Activated gamma-delta T cell treated with Interleukin-2 at 50 U/mL for 16 hours (primary cell): ENCODE measurements around the gene OTOG.

ENCODE experiments used
- DNase-seq: peaks from one replicate; pipeline ENCODE4 v3.0.0-alpha.2; 2020

The OTOG gene

DNA sequence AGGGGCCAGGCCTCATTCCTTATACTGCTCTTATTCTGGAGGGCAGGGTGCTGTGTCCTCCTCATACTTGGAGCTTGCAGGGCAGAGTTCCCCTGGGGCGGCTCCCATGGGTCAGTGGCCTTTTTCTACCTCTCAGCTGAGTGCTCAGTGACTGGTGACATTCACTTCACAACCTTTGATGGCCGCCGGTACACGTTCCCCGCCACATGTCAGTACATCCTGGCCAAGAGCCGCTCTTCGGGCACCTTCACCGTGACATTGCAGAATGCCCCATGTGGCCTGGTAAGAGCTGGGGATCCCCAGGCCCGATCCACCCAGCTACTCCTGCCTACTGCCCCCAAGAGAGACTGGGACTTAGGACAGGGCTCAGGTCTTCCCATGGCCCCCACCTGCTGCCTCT lies 14.5 kb downstream of the OTOG start:
- DNase-seq = no peak

- no peak for DNase-seq
Measured at GRCh38 chr11:17563231-17563646, 16.2 kb downstream of the OTOG start.

GRCh38 chr11:17563961-17564686 lies 17.1 kb downstream of the OTOG start:
- no peak for DNase-seq

GRCh38 chr11:17564687-17565042 lies 17.6 kb downstream of the OTOG start:
- no peak for DNase-seq

- DNase-seq = no peak
Measured at GRCh38 chr11:17568944-17569343, 21.9 kb downstream of the OTOG start.

DNA sequence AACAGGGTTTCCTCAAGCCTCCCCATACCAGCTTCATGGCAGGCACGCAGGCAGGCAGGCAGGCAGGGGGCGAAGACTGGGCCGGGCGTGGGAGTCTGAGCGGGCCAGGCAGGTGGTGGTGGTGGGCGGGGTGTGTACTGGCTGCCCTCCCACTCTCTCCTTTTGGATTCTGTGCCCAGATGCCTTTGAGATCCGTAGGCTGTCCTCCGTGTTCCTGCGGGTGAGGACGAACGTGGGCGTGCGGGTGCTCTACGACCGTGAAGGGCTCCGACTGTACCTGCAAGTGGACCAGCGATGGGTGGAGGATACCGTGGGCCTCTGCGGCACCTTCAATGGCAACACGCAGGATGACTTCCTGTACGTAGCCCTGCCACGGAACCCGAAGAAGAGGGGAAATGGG lies 23.0 kb downstream of the OTOG start:
- no peak for DNase-seq

GRCh38 chr11:17571431-17572358 lies 24.6 kb downstream of the OTOG start:
- no peak for DNase-seq

DNA sequence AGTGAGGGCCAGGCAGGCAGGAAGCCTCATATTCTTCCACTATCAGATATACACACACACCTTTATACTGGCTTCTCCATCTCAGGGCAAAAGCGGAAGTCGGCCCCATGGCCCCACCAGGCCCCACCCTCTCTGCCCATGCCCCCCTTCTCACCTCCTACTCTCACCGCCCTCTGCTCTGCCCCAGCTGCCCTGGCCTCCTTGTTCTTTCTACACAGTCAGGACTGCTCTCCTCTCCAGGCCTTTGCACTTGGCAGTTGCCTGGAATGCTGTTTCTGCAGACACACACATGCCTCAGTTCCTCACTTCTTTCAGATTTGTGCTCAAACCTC lies 25.3 kb downstream of the OTOG start:
- no peak for DNase-seq

DNA sequence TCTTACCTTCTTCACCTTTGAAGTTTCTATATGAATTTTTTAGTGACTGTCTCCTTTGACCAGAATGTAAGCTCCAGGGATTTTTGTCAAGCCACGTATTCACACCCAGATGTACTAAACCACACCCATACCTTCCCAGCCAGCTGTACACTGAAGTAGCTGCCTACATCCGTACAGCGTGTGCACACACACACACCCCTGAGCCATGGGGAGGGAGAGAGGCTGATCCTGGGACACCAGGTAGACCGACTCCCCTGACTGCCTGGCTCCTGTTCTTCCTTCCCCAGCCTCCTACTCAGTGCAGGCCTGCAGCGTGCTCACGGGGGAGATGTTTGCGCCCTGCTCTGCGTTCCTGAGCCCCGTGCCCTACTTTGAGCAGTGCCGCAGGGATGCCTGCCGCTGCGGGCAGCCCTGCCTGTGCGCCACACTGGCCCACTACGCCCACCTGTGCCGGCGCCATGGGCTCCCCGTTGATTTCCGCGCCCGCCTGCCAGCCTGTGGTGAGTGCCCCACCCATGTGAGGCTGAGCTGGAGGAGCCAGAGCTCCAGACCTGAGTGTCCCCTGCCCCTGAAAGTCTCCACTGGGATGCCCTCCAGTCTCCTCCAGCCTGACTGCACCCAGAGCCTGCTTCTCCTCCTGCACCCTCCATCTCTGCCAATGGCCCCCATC lies 25.9 kb downstream of the OTOG start:
- no peak for DNase-seq

- DNase-seq = no peak
Measured at GRCh38 chr11:17573526-17573925, 26.5 kb downstream of the OTOG start.

- no peak for DNase-seq
Measured at GRCh38 chr11:17574141-17575091, 27.4 kb downstream of the OTOG start.

DNA sequence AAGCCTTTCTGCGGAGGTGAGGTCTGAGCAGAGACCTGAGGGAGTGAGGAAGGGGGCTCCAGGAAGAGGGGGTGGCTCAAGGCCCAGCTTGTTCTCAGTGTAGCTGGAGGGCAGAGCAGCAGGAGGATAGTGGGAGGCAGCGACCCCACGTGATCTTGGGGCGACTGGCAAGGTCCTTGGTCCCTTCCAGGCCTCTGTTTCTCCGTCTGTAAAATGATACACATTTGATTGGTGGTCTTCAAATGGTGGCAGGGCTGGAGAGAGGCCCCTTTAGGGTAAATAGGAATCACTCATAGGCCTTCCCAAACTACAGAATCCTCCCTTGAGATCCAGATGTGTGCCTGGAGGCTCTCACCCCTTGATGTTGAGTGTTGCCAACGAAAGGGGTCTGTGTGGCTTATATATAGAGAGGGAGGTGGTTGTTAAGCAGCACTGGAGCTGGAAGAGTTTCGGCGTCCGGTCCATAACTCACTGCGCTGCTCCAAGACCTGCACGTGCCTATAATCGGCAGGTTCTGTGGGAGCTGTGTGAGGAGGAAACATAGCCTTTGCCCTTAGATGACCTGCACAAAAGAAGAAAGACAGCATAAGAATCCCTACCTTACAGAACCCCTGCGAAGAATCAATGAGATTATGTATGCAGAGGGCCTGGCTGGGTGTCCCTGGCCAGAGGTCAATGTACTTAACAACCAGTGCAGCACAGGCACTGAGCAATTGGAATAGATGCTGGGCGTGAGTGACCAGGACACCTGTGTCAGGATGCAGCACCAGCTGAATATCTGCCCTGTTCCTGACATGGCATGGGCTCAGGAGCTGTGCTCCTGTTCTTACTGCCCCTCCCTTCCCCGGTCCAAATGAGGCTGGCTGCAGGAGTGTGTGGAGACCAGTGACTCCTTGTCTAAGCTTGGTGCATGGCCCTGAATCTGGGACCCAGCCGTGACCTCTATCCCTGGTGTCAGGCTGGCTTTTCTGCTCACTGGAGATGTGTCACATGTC lies 28.7 kb downstream of the OTOG start:
- no peak for DNase-seq

GRCh38 chr11:17578296-17578695 lies 31.2 kb downstream of the OTOG start:
- DNase-seq = no peak

DNA sequence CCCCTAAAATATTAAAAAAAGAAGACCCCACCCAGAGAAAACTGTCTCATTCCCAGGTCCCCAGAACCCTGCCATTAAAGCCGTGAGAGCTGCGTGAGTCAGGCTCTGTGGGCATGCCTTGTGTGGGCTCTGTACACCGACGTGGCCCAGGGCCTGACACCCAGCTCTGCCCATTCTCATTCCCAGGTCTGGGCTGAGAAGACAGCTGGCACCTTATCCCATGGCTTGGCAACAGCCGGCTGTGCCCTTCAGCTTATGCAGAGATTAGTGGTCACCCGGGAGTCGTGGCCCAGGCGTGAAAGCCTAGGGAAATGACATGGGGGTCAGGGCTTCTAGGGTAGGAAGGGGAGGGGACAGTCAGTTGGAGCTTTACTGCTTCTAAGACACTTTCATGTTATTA lies 31.9 kb downstream of the OTOG start:
- no peak for DNase-seq

- no peak for DNase-seq
Measured at GRCh38 chr11:17579451-17579850, 32.4 kb downstream of the OTOG start.

GRCh38 chr11:17580271-17580670 lies 33.2 kb downstream of the OTOG start:
- no peak for DNase-seq

DNA sequence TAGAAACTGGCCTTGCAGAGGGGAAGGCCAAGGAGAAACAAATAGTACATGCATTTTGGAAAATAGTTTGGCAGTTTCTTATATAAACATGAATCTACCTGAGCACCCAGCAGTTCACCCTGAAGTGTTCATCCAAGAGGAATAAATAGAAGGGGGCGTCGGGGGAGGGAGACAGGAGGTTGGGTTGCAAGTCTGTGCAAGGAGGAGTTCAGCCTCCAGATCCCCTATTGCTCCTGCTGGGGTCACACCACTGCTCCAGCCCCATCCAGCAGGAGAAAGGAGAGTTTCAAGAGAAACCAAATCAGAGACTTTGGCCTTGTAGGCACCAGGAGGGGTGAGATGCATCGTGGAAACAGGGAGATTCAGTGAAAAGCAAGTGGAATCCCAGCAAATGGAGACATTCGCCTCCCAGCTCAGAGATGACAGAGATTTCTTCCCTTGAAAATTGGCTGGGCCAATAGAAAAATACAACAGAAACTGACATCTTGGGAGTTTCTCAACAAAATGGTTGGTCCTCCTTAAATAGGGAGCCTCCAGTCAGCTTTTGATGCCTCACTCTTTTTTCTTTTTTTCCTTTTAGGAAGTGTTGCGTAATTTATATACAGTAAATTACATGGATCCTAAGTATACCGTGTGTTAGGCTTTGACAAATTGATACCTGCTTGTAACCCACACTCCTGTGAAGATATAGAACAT lies 34.1 kb downstream of the OTOG start:
- no peak for DNase-seq

- no peak for DNase-seq
Measured at GRCh38 chr11:17581732-17582053, 34.6 kb downstream of the OTOG start.

GRCh38 chr11:17585911-17586695 lies 39.0 kb downstream of the OTOG start:
- DNase-seq = no peak

- no peak for DNase-seq
Measured at GRCh38 chr11:17588166-17588565, 41.1 kb downstream of the OTOG start.
